Neural progenitor cell (in vitro differentiated cells): ENCODE data around the gene KAZN. TPM values are rescaled to one million over a fixed set of nuclear protein-coding genes. Genes with fewer than 3 reads are reported as not detected.

Experiments used
- DNase-seq: peaks from one replicate; pipeline ENCODE4 v3.0.0-alpha.2; 2016; ENCODE audit warnings: low spot score
- H2AFZ ChIP-seq: fragments of 200-600 bp; sonication (generic); replicated peaks from 2 replicates; pipeline ENCODE4 v1.6.1; 2016; ENCODE audit warnings: antibody characterized with exemption
- H3F3A ChIP-seq: fragments of 200-600 bp; sonication (generic); 2 replicates; pipeline ENCODE4 v1.6.1; 2016; ENCODE audit warnings: antibody characterized with exemption, low read depth
- H3K27ac ChIP-seq: fragments of 200-600 bp; sonication (generic); 2 replicates; pipeline ENCODE4 v1.5.1; 2016; ENCODE audit warnings: mild to moderate bottlenecking
- H3K27me3 ChIP-seq: fragments of 200-600 bp; sonication (generic); 2 replicates; pipeline ENCODE4 v1.6.1; 2016; ENCODE audit warnings: mild to moderate bottlenecking, moderate library complexity
- H3K36me3 ChIP-seq: fragments of 200-600 bp; sonication (generic); 2 replicates; pipeline ENCODE4 v1.5.1; 2016
- H3K4me1 ChIP-seq: fragments of 200-600 bp; sonication (generic); 2 replicates; pipeline ENCODE4 v1.6.1; 2016; ENCODE audit warnings: mixed run types
- H3K4me2 ChIP-seq: fragments of 200-600 bp; sonication (generic); 2 replicates; pipeline ENCODE4 v1.6.1; 2016
- H3K4me3 ChIP-seq: fragments of 200-600 bp; sonication (generic); 2 replicates; pipeline ENCODE4 v1.5.1; 2016
- H3K79me2 ChIP-seq: fragments of 200-600 bp; sonication (generic); 2 replicates; pipeline ENCODE4 v1.6.1; 2016; ENCODE audit warnings: low read depth
- H3K9ac ChIP-seq: fragments of 200-600 bp; sonication (generic); 2 replicates; pipeline ENCODE4 v1.6.1; 2016
- H3K9me3 ChIP-seq: fragments of 200-600 bp; sonication (generic); 2 replicates; pipeline ENCODE4 v1.5.1; 2016; ENCODE audit warnings: low read depth
- H4K20me1 ChIP-seq: fragments of 200-600 bp; sonication (generic); 2 replicates; pipeline ENCODE4 v1.6.1; 2016; ENCODE audit warnings: low read depth
- H3K27ac Mint-ChIP-seq: 3 replicates; pipeline ENCODE4 v1.8.0; 2021; ENCODE audit warnings: mixed read lengths
- H3K27me3 Mint-ChIP-seq: 2 replicates; pipeline ENCODE4 v1.8.0; 2022; ENCODE audit warnings: low read depth, mild to moderate bottlenecking, inconsistent platforms, moderate library complexity, mixed read lengths; ENCODE audit not compliant: insufficient read depth
- H3K36me3 Mint-ChIP-seq: 3 replicates; pipeline ENCODE4 v1.8.0; 2021; ENCODE audit warnings: mixed read lengths
- H3K4me1 Mint-ChIP-seq: 3 replicates; pipeline ENCODE4 v1.8.0; 2021; ENCODE audit warnings: mixed read lengths
- H3K4me3 Mint-ChIP-seq: 3 replicates; pipeline ENCODE4 v1.8.0; 2021; ENCODE audit warnings: mild to moderate bottlenecking, moderate library complexity, mixed read lengths
- H3K9me3 Mint-ChIP-seq: 3 replicates; pipeline ENCODE4 v1.8.0; 2020; ENCODE audit warnings: mixed read lengths
- EZH2 ChIP-seq: fragments of 200-600 bp; sonication (generic); IDR thresholded peaks from 2 replicates; pipeline ENCODE4 v1.6.1; 2017; ENCODE audit warnings: antibody characterized with exemption, mild to moderate bottlenecking, moderate library complexity
- EZH2phosphoT487 ChIP-seq: fragments of 200-600 bp; sonication (generic); IDR thresholded peaks from 2 replicates; pipeline ENCODE4 v1.6.1; 2017; ENCODE audit warnings: antibody characterized with exemption
- total RNA-seq: library from RNA; depleted of rRNA; stranded (reverse); fragments of >200 nt; gene quantifications from 2 replicates; pipeline ENCODE4 v1.2.3, GENCODE V29; 2015; ENCODE audit warnings: low replicate concordance
- TF ChIP-seq, protein P1 (sequence below): fragments of 200-600 bp; sonication (generic); IDR thresholded peaks from 2 replicates; pipeline ENCODE4 v1.5.1; 2017; ENCODE audit warnings: antibody characterized with exemption, mild to moderate bottlenecking

KAZN gene
- total RNA-seq, 1 donor from 2014 or later, result 6.1 TPM

DNA sequence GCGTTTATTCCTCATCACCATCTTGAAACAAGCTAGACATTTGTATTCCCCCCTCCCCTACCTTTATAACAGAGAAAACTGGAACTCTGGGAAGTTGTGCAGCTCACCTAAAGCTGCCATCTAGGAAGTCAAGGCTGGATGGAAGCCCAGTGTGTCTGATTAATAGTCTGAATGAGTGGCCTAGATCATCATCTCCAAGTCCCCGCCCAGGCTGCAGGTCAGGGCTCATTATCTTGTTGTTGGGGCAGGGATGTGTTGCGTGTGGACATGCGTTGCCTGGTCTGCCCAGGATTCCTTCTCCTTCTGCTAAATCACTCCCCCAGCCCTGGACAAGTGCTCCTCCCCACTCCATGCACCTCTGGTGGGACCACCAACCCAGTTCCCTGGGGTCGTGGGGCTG lies 14.7 kb upstream of the KAZN start:
- TF ChIP-seq, protein P1, sequence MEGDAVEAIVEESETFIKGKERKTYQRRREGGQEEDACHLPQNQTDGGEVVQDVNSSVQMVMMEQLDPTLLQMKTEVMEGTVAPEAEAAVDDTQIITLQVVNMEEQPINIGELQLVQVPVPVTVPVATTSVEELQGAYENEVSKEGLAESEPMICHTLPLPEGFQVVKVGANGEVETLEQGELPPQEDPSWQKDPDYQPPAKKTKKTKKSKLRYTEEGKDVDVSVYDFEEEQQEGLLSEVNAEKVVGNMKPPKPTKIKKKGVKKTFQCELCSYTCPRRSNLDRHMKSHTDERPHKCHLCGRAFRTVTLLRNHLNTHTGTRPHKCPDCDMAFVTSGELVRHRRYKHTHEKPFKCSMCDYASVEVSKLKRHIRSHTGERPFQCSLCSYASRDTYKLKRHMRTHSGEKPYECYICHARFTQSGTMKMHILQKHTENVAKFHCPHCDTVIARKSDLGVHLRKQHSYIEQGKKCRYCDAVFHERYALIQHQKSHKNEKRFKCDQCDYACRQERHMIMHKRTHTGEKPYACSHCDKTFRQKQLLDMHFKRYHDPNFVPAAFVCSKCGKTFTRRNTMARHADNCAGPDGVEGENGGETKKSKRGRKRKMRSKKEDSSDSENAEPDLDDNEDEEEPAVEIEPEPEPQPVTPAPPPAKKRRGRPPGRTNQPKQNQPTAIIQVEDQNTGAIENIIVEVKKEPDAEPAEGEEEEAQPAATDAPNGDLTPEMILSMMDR, result no peak
- Histone ChIP-seq H3F3A (no peaks in the 10 kb centered on the region), H3K9ac (no peak overlapping the region)

DNA sequence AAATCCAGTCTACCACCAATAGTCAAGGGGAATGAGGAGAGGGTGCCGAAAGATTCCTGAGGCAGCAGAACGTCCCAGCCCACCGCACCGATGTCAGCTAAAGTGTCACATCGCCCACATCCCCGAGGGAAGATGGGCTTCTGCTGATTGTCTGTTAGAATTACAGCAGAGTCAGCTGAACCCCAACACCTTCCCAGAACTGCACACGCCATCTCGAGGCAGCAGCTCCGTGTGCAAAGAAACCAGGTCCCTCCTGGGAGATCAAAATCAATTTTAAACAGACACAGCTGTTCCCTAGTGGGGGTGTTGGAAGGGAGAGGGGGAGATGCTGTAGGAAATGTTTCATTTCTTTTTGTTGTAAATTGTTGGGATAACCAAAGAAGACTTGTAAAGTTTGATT lies 12.8 kb upstream of the KAZN start:
- no peaks in the 10 kb centered on the region for H4K20me1 ChIP-seq
- H3F3A ChIP-seq, result no peaks in the 10 kb centered on the region
- no peak overlapping the region for H3K4me3 ChIP-seq
- no peak overlapping the region for H3K27ac ChIP-seq
- peaks cover 22% of the 10 kb centered on the region for H3K9me3 Mint-ChIP-seq
- H3K27ac Mint-ChIP-seq, result no peak overlapping the region
- no peak overlapping the region for H2AFZ ChIP-seq
- no peak overlapping the region for H3K4me3 Mint-ChIP-seq
- H3K27me3 Mint-ChIP-seq, result peaks cover 9% of the 10 kb centered on the region
- H3K4me1 ChIP-seq, result no peaks in the 10 kb centered on the region
- no peaks in the 10 kb centered on the region for H3K36me3 Mint-ChIP-seq
- H3K27me3 ChIP-seq, result no peaks in the 10 kb centered on the region
- H3K9me3 ChIP-seq, result no peaks in the 10 kb centered on the region
- H3K4me1 Mint-ChIP-seq, result peaks cover 10% of the 10 kb centered on the region
- H3K36me3 ChIP-seq, result no peaks in the 10 kb centered on the region
- H3K79me2 ChIP-seq, result no peaks in the 10 kb centered on the region
- no peak overlapping the region for H3K4me2 ChIP-seq
- DNase-seq, result no peak
- H3K9ac ChIP-seq, result no peak overlapping the region
- TF ChIP-seq EZH2, result no peak
- TF ChIP-seq EZH2phosphoT487, result no peak
- TF ChIP-seq, protein P1, result no peak

More for the DNA sequence above, 14.7 kb upstream of the KAZN start:
- Histone ChIP-seq H3K79me2 (no peaks in the 10 kb centered on the region), H3K27ac (no peak overlapping the region), H3K4me1 (no peaks in the 10 kb centered on the region), H3K27me3 (no peaks in the 10 kb centered on the region), H3K4me3 (no peak overlapping the region), H3K9me3 (no peaks in the 10 kb centered on the region), H2AFZ (no peak overlapping the region), H3K36me3 (no peaks in the 10 kb centered on the region), H4K20me1 (no peaks in the 10 kb centered on the region), H3K4me2 (no peak overlapping the region)
- Mint-ChIP-seq H3K27ac (no peak overlapping the region), H3K4me3 (no peak overlapping the region), H3K27me3 (peaks cover 9% of the 10 kb centered on the region), H3K36me3 (no peaks in the 10 kb centered on the region), H3K4me1 (peaks cover 6% of the 10 kb centered on the region), H3K9me3 (peaks cover 22% of the 10 kb centered on the region)
- no peak for DNase-seq

DNA sequence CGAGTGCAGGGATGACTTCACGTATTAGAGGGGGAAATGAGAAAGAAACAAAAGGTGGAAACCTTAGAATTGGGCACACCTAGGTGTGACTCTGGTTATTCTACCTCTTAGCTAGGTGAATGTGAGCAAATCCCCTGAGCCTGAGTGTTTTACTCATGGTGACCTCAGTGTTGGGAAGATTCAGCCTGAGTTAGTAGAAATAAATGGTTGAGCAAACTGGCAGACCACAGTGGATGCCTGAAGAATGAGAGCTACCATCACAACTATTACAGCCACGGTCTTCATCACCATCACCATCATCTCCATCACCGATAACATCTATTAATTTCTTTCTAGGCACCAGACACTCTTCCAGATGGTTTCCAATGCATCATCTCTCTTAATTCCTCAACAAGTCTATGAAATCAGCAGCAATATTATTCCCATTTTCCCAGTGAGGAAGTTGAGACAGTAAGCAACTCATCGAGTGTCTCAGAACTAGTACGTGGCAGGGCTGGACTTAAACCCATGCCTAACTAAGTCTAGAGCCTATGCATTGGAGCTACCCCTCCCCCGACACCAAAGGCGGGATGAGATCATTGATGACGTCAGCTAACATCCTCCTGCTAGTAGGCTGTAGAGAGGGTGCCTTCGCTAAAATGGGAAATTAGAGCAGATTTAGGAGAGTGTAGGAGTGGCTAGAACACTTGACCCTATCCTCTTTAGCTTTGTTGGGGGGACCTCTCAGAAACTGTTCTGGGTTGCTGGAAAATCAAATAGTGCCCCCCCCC lies 7.9 kb upstream of the KAZN start:
- no peaks in the 10 kb centered on the region for H3K9me3 ChIP-seq
- H4K20me1 ChIP-seq, result no peaks in the 10 kb centered on the region
- H3F3A ChIP-seq, result peaks cover 18% of the 10 kb centered on the region
- no peak overlapping the region for H3K27ac ChIP-seq
- H3K27me3 ChIP-seq, result no peaks in the 10 kb centered on the region
- H3K9ac ChIP-seq, result no peak overlapping the region
- Mint-ChIP-seq H3K36me3 (no peaks in the 10 kb centered on the region), H3K4me3 (peak overlapping the region; percentile 16), H3K27ac (peak overlapping the region; percentile 13), H3K9me3 (peaks cover 3% of the 10 kb centered on the region), H3K27me3 (peaks cover 2% of the 10 kb centered on the region), H3K4me1 (peaks cover 43% of the 10 kb centered on the region)
- no peaks in the 10 kb centered on the region for H3K36me3 ChIP-seq
- no peak for DNase-seq
- peaks cover 17% of the 10 kb centered on the region for H3K4me1 ChIP-seq
- H3K79me2 ChIP-seq, result no peaks in the 10 kb centered on the region
- H3K4me3 ChIP-seq, result no peak overlapping the region
- H3K4me2 ChIP-seq, result no peak overlapping the region
- no peak overlapping the region for H2AFZ ChIP-seq
- TF ChIP-seq EZH2phosphoT487, result no peak
- no peak for TF ChIP-seq EZH2
- TF ChIP-seq, protein P1, result no peak
